Tibial nerve (tissue), 4 donors: ENCODE results near the gene SIT1.

Source experiments
- CTCF ChIP-seq, 5 experiments: fragments of 200-600 bp in 3 of 5; fragments of 450-650 bp in 2 of 5; sonication (generic) in 3 of 5; IDR thresholded peaks; one replicate each; pipeline ENCODE4 v1.5.1; 2016 to 2019; ENCODE audit warnings: antibody characterized with exemption in 5 of 5, mild to moderate bottlenecking in 3 of 5, moderate library complexity in 2 of 5
- EP300 ChIP-seq, 2 donors: sonication (generic); formaldehyde crosslinking; IDR thresholded peaks; one replicate each; pipeline ENCODE4 v1.6.1; 2017; ENCODE audit warnings: antibody characterized with exemption in 2 of 2, mild to moderate bottlenecking in 1 of 2
- POLR2A ChIP-seq, 2 donors: fragments of 450-650 bp; IDR thresholded peaks; one replicate each; pipeline ENCODE4 v1.6.1; 2017; ENCODE audit warnings: antibody characterized with exemption in 2 of 2, mild to moderate bottlenecking in 2 of 2, moderate library complexity in 2 of 2

GRCh38 chr9:35698231-35698630, 47.5 kb upstream of the SIT1 start:
- TF ChIP-seq CTCF (IDR thresholded peaks at IDR 0.05) (no peak), POLR2A (IDR thresholded peaks at IDR 0.05) (no peak), EP300 (IDR thresholded peaks at IDR 0.05) (no peak)
